ENCODE measurements around the gene WDR70. TPM values are rescaled to one million over a fixed set of nuclear protein-coding genes. Genes with fewer than 3 reads are reported as not detected.

Gene WDR70
- total RNA-seq, 2 donors from 2014 or later = 34.2 to 36.1 TPM

DNA sequence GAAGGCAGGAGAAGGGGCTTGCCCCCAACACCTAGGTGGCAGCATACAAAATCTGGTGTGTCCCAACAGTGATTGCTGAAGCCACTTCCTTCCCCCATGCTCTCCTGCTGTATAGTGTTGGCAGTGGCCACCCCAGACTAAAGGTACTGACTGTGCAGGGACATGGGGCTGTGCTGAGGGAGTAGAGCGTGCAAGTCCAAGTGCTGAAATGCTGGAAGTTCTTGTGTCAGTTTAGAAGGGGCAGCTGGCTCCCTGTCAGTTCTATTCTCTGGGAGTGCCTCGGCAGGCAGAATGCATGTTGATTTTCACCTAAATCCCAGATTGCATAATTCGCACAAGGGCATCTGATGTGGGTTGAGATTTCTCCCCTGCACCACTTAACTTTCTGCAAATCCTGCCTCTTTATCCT is 392.1 kb downstream of the WDR70 start:
- no peaks in the 10 kb centered on the region for H3K4me1 Mint-ChIP-seq
- H3K36me3 Mint-ChIP-seq (ENCODE audit: low read depth) = peaks cover 4% of the 10 kb centered on the region
- DNase-seq = no peak
- Histone ChIP-seq H3K4me1 (ENCODE audit: control insufficient read depth, insufficient read depth, low read length) (no peaks in the 10 kb centered on the region), H3K36me3 (ENCODE audit: control insufficient read depth, insufficient read depth, low read length) (no peaks in the 10 kb centered on the region), H3K27ac (ENCODE audit: low read depth, low read length) (no peak overlapping the region), H3K9me3 (ENCODE audit: control insufficient read depth, low read length) (peaks cover 12% of the 10 kb centered on the region), H3K4me3 (ENCODE audit: low read length) (no peak overlapping the region), H3K27me3 (ENCODE audit: control insufficient read depth, insufficient read depth, low read length, poor library complexity, severe bottlenecking) (no peaks in the 10 kb centered on the region), H3K9ac (ENCODE audit: extremely low read depth, low read length, poor library complexity, severe bottlenecking) (no peak overlapping the region)
- H3K4me3 Mint-ChIP-seq = no peak overlapping the region
- 80 to 91% methylated on average over 1 to 3 of the region's 3 CpGs for WGBS, 2 experiments (ENCODE audit: insufficient coverage in 1 of 2, insufficient read length in 1 of 2)
- peaks cover 20% of the 10 kb centered on the region for H3K9me3 Mint-ChIP-seq
- no peaks in the 10 kb centered on the region for H3K27me3 Mint-ChIP-seq (ENCODE audit: insufficient read depth)
- TF ChIP-seq, protein P1, sequence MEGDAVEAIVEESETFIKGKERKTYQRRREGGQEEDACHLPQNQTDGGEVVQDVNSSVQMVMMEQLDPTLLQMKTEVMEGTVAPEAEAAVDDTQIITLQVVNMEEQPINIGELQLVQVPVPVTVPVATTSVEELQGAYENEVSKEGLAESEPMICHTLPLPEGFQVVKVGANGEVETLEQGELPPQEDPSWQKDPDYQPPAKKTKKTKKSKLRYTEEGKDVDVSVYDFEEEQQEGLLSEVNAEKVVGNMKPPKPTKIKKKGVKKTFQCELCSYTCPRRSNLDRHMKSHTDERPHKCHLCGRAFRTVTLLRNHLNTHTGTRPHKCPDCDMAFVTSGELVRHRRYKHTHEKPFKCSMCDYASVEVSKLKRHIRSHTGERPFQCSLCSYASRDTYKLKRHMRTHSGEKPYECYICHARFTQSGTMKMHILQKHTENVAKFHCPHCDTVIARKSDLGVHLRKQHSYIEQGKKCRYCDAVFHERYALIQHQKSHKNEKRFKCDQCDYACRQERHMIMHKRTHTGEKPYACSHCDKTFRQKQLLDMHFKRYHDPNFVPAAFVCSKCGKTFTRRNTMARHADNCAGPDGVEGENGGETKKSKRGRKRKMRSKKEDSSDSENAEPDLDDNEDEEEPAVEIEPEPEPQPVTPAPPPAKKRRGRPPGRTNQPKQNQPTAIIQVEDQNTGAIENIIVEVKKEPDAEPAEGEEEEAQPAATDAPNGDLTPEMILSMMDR (conservative IDR thresholded peaks at IDR 0.05) = no peak
- no peak overlapping the region for H3K27ac Mint-ChIP-seq

GRCh38 chr5:37771731-37772130 is 392.6 kb downstream of the WDR70 start:
- no peak for DNase-seq
- H3K4me1 ChIP-seq (ENCODE audit: control insufficient read depth, insufficient read depth, low read length) = no peaks in the 10 kb centered on the region
- H3K27ac ChIP-seq (ENCODE audit: low read depth, low read length) = no peak overlapping the region
- TF ChIP-seq, protein P1 (conservative IDR thresholded peaks at IDR 0.05) = no peak
- no peak overlapping the region for H3K4me3 ChIP-seq (ENCODE audit: low read length)
- WGBS, 2 experiments (ENCODE audit: insufficient coverage in 1 of 2, insufficient read length in 1 of 2) = 92% methylated on average over 2 of the region's 2 CpGs
- no peaks in the 10 kb centered on the region for H3K36me3 ChIP-seq (ENCODE audit: control insufficient read depth, insufficient read depth, low read length)
- no peak overlapping the region for H3K4me3 Mint-ChIP-seq
- H3K27me3 ChIP-seq (ENCODE audit: control insufficient read depth, insufficient read depth, low read length, poor library complexity, severe bottlenecking) = no peaks in the 10 kb centered on the region
- H3K9me3 ChIP-seq (ENCODE audit: control insufficient read depth, low read length) = peaks cover 12% of the 10 kb centered on the region
- no peaks in the 10 kb centered on the region for H3K4me1 Mint-ChIP-seq
- peaks cover 20% of the 10 kb centered on the region for H3K9me3 Mint-ChIP-seq
- H3K9ac ChIP-seq (ENCODE audit: extremely low read depth, low read length, poor library complexity, severe bottlenecking) = no peak overlapping the region
- no peaks in the 10 kb centered on the region for H3K27me3 Mint-ChIP-seq (ENCODE audit: insufficient read depth)
- no peak overlapping the region for H3K27ac Mint-ChIP-seq
- peaks cover 4% of the 10 kb centered on the region for H3K36me3 Mint-ChIP-seq (ENCODE audit: low read depth)

- no peaks in the 10 kb centered on the region for H3K4me1 ChIP-seq (ENCODE audit: control insufficient read depth, insufficient read depth, low read length)
- 94 to 100% methylated on average over 1 to 2 of the region's 2 CpGs for WGBS, 2 experiments (ENCODE audit: insufficient coverage in 1 of 2, insufficient read length in 1 of 2)
- Mint-ChIP-seq H3K9me3 (peaks cover 20% of the 10 kb centered on the region), H3K4me1 (no peaks in the 10 kb centered on the region), H3K27me3 (ENCODE audit: insufficient read depth) (no peaks in the 10 kb centered on the region), H3K4me3 (no peak overlapping the region), H3K27ac (no peak overlapping the region), H3K36me3 (ENCODE audit: low read depth) (peaks cover 4% of the 10 kb centered on the region)
- TF ChIP-seq, protein P1 (conservative IDR thresholded peaks at IDR 0.05) = no peak
- DNase-seq = no peak
- H3K36me3 ChIP-seq (ENCODE audit: control insufficient read depth, insufficient read depth, low read length) = no peaks in the 10 kb centered on the region
- H3K4me3 ChIP-seq (ENCODE audit: low read length) = no peak overlapping the region
- no peak overlapping the region for H3K9ac ChIP-seq (ENCODE audit: extremely low read depth, low read length, poor library complexity, severe bottlenecking)
- no peak overlapping the region for H3K27ac ChIP-seq (ENCODE audit: low read depth, low read length)
- H3K27me3 ChIP-seq (ENCODE audit: control insufficient read depth, insufficient read depth, low read length, poor library complexity, severe bottlenecking) = no peaks in the 10 kb centered on the region
- peaks cover 12% of the 10 kb centered on the region for H3K9me3 ChIP-seq (ENCODE audit: control insufficient read depth, low read length)
These were observed 393.1 kb downstream of the WDR70 start for GRCh38 chr5:37772255-37772654.
